IMR-90 (cell line): ENCODE measurements around the gene SPACA5B. TPM values are rescaled to one million over a fixed set of nuclear protein-coding genes. Genes with fewer than 3 reads are reported as not detected.

Experiments used
- ATAC-seq: fragments of 200-7000 bp; cut with Tn5 transposase; 2 replicates; pipeline ENCODE4 v1.9.1; 2020; ENCODE audit warnings: low read depth, mild to moderate bottlenecking, moderate library complexity
- BruUV-seq: library from RNA; stranded (reverse); fragments of 400-500 nt; replicated peaks from 2 replicates; lab custom pipeline; 2021; lab: Mats Ljungman, UMichigan
- CTCF ChIA-PET: fragments of 300-600 bp; formaldehyde crosslinking; extraction: SDS; loops from one replicate; lab custom pipeline; 2021; ENCODE audit warnings: antibody characterized with exemption; lab: Yijun Ruan, JAX
- POLR2A ChIA-PET: fragments of 300-600 bp; sonication (Branson Sonifier 250); formaldehyde crosslinking; loops from one replicate; lab custom pipeline; 2022; ENCODE audit warnings: antibody characterized with exemption; ENCODE audit not compliant: unreplicated experiment; lab: Charles Lee
- DNase-seq: peaks from one replicate; pipeline ENCODE4 v3.0.0; 2013
- H2AFZ ChIP-seq: replicated peaks from 2 replicates; pipeline ENCODE3; 2013; ENCODE audit warnings: low read length, mild to moderate bottlenecking; ENCODE audit not compliant: poor library complexity
- H2AK5ac ChIP-seq: 2 replicates; pipeline ENCODE4 v1.6.1; 2013; ENCODE audit warnings: low read depth, low read length, inconsistent platforms
- H2AK9ac ChIP-seq: replicated peaks from 2 replicates; pipeline ENCODE3; 2013; ENCODE audit warnings: mild to moderate bottlenecking, low read depth, low read length, moderate library complexity; ENCODE audit not compliant: poor library complexity
- H2BK120ac ChIP-seq: 2 replicates; pipeline ENCODE4 v1.6.1; 2013; ENCODE audit warnings: low read depth, low read length, inconsistent platforms
- H2BK15ac ChIP-seq: 3 replicates; pipeline ENCODE4 v1.6.1; 2013; ENCODE audit warnings: low read depth, low read length, inconsistent platforms
- H2BK20ac ChIP-seq: 2 replicates; pipeline ENCODE4 v1.6.1; 2013; ENCODE audit warnings: low read depth, mild to moderate bottlenecking, inconsistent platforms, low read length, moderate library complexity
- H2BK5ac ChIP-seq: 2 replicates; pipeline ENCODE4 v1.6.1; 2013; ENCODE audit warnings: mild to moderate bottlenecking, low read depth, low read length, inconsistent platforms; ENCODE audit not compliant: poor library complexity, severe bottlenecking
- H3K14ac ChIP-seq: replicated peaks from 2 replicates; pipeline ENCODE4 v1.6.1; 2013; ENCODE audit warnings: low read depth, low read length, inconsistent platforms
- H3K18ac ChIP-seq: 2 replicates; pipeline ENCODE4 v1.6.1; 2013; ENCODE audit warnings: low read depth, low read length, control low read depth
- H3K23ac ChIP-seq: 2 replicates; pipeline ENCODE4 v1.6.1; 2013; ENCODE audit warnings: low read depth, low read length, inconsistent platforms
- H3K27ac ChIP-seq: 2 replicates; pipeline ENCODE4 v1.5.1; 2013; ENCODE audit warnings: mild to moderate bottlenecking, control low read depth, low read length; ENCODE audit not compliant: insufficient read depth
- H3K27me3 ChIP-seq: 2 replicates; pipeline ENCODE4 v1.6.1; 2013; ENCODE audit warnings: low read length; ENCODE audit not compliant: control insufficient read depth, insufficient read depth
- H3K36me3 ChIP-seq: 2 replicates; pipeline ENCODE4 v1.6.1; 2013; ENCODE audit warnings: low read length, mixed read lengths; ENCODE audit not compliant: control insufficient read depth, insufficient read depth
- H3K4ac ChIP-seq: 2 replicates; pipeline ENCODE4 v1.6.1; 2013; ENCODE audit warnings: low read depth, low read length, inconsistent platforms
- H3K4me1 ChIP-seq: 2 replicates; pipeline ENCODE4 v1.6.1; 2013; ENCODE audit warnings: low read length, mixed read lengths; ENCODE audit not compliant: control insufficient read depth, insufficient read depth
- H3K4me2 ChIP-seq: 2 replicates; pipeline ENCODE4 v1.6.1; 2013; ENCODE audit warnings: low read depth, mild to moderate bottlenecking, control low read depth, low read length, moderate library complexity
- H3K4me3 ChIP-seq: 2 replicates; pipeline ENCODE4 v1.5.1; 2013; ENCODE audit warnings: low read depth, mild to moderate bottlenecking, control low read depth, low read length, moderate library complexity; ENCODE audit not compliant: insufficient read depth
- H3K56ac ChIP-seq: 2 replicates; pipeline ENCODE4 v1.6.1; 2013; ENCODE audit warnings: low read length, inconsistent platforms; ENCODE audit not compliant: insufficient read depth; ENCODE audit errors: extremely low read depth
- H3K79me1 ChIP-seq, 2 experiments: 2 replicates each; pipeline ENCODE4 v1.6.1; 2013; ENCODE audit warnings: low read length in 2 of 2, inconsistent platforms in 1 of 2, low read depth in 1 of 2
- H3K9ac ChIP-seq: 2 replicates; pipeline ENCODE4 v1.6.1; 2013; ENCODE audit warnings: low read depth, low read length, control low read depth
- H3K9me1 ChIP-seq: 2 replicates; pipeline ENCODE4 v1.6.1; 2013; ENCODE audit warnings: low read length, inconsistent platforms; ENCODE audit not compliant: insufficient read depth
- H3K9me3 ChIP-seq: 2 replicates; pipeline ENCODE4 v1.6.1; 2013; ENCODE audit warnings: low read length; ENCODE audit not compliant: control insufficient read depth, insufficient read depth
- H4K20me1 ChIP-seq: 2 replicates; pipeline ENCODE4 v1.6.1; 2013; ENCODE audit warnings: low read length, inconsistent platforms; ENCODE audit not compliant: insufficient read depth
- H4K5ac ChIP-seq: 2 replicates; pipeline ENCODE4 v1.6.1; 2013; ENCODE audit warnings: mild to moderate bottlenecking, low read depth, low read length, control low read depth
- H4K8ac ChIP-seq, 2 experiments: 2 replicates each; pipeline ENCODE4 v1.6.1; 2013; ENCODE audit warnings: low read depth in 2 of 2, low read length in 2 of 2, control low read depth in 1 of 2, inconsistent platforms in 1 of 2
- H4K91ac ChIP-seq: 2 replicates; pipeline ENCODE4 v1.6.1; 2013; ENCODE audit warnings: low read depth, low read length, inconsistent platforms; ENCODE audit not compliant: insufficient read depth
- CEBPB ChIP-seq: IDR thresholded peaks from 2 replicates; pipeline ENCODE4 v1.6.1; 2012; ENCODE audit warnings: low read depth, low read length, improper control_type of control experiment
- FOS ChIP-seq: fragments of 150-350 bp; IDR thresholded peaks from 2 replicates; pipeline ENCODE4 v1.6.1; 2016; ENCODE audit warnings: low read depth, low read length
- RAD21 ChIP-seq: IDR thresholded peaks from 2 replicates; pipeline ENCODE4 v1.6.1; 2012; ENCODE audit warnings: low read length, improper control_type of control experiment
- SMC3 ChIP-seq: fragments of 150-350 bp; IDR thresholded peaks from 2 replicates; pipeline ENCODE4 v1.6.1; 2016; ENCODE audit warnings: low read depth, mild to moderate bottlenecking, antibody characterized with exemption, low read length, moderate library complexity
- WGBS, 2 experiments: methylation state at CpG; one replicate each; pipeline versions ENCODE4 v1.1.5 to v1.1.7; 2013; ENCODE audit warnings: missing lambda C conversion rate in 2 of 2; ENCODE audit not compliant: insufficient read length in 1 of 2; ENCODE audit errors: extremely low coverage in 2 of 2; 5-methylcytosine and 5-hydroxymethylcytosine counted together
- dilution Hi-C: fragments of 300-500 bp; cut with HindIII; formaldehyde crosslinking; loops from one replicate; pipeline ENCODE4 v1.14.3; 2018; ENCODE audit warnings: low sequenced_read_pairs; ENCODE audit not compliant: unreplicated experiment
- in situ Hi-C: fragments of 300-500 bp; cut with MboI; formaldehyde crosslinking; loops from 3 replicates; pipeline ENCODE4 v1.14.3; 2019; ENCODE audit warnings: low sequenced_read_pairs, inconsistent platforms, mixed read lengths
- intact Hi-C: fragments of 100-400 bp; cut with micrococcal nuclease; formaldehyde crosslinking; loops from 2 replicates; pipeline ENCODE4 v1.10.0; 2022
- polyA plus RNA-seq, 3 experiments: library from polyadenylated mRNA; depleted of rRNA; stranded (reverse); fragments of >200 nt; gene quantifications; 2 replicates each; pipeline ENCODE4 v1.2.3, GENCODE V29; 2012; ENCODE audit warnings: low replicate concordance in 1 of 3
- total RNA-seq: library from RNA; depleted of rRNA; stranded (reverse); fragments of >200 nt; gene quantifications from 2 replicates; pipeline ENCODE4 v1.2.3, GENCODE V29; 2012
- TF ChIP-seq, protein P1 (sequence below): conservative IDR thresholded peaks from 2 replicates; pipeline ENCODE4 v1.5.1; 2012; ENCODE audit warnings: mild to moderate bottlenecking, low read depth, low read length, improper control_type of control experiment

SPACA5B gene
- total and polyA plus RNA-seq, 2 of the 4 experiments (the other 2 are of a cell fraction) = not detected

DNA sequence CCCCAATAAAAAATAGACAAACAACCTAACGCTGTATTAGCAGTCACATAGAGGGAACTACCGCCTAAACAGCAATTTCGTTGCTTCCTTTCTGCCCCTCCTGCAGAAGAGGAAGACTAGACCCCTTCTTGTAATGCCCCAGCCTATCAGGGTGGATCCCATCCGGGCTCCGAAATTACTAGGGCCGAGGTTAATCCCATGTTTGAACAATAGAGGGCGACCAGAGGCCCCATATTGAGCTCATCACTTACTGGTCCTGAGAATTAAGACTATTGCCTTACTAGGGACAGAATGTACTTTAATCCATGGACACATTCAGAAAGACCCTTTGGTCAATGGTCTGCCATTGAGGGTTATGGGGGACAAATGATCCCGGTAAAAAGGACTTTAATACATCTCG lies 47.2 kb upstream of the SPACA5B start:
- H3K9me3 ChIP-seq = no peaks in the 10 kb centered on the region
- WGBS, 2 experiments = no CpG with 5 or more reads among the region's 9 CpGs
- in situ Hi-C loops = loop anchor here (10.0 kb wide), 1 partner anchor 412 kb away; no protein-coding TSS in a partner anchor

More for the DNA sequence above, 47.2 kb upstream of the SPACA5B start:
- ChIA-PET CTCF (interaction anchor here (0.6 kb wide), 2 partner anchors 8 to 706 kb away, joined by 3 to 5 read pairs; no protein-coding TSS in a partner anchor), POLR2A (no interaction called here)
- Histone ChIP-seq H3K36me3 (no peaks in the 10 kb centered on the region), H3K9me1 (no peaks in the 10 kb centered on the region), H2AK9ac (no peak overlapping the region), H3K4me3 (no peak overlapping the region), H3K23ac (no peak overlapping the region), H4K5ac (no peak overlapping the region), H2AK5ac (no peak overlapping the region), H4K91ac (no peak overlapping the region), H3K4ac (no peak overlapping the region), H2BK120ac (no peak overlapping the region), H3K56ac (no peak overlapping the region), H2BK5ac (no peak overlapping the region), H4K8ac (no peak overlapping the region), H3K27me3 (peaks cover 9% of the 10 kb centered on the region), H2BK20ac (no peak overlapping the region), H3K18ac (no peak overlapping the region), H2AFZ (no peak overlapping the region), H3K4me1 (no peaks in the 10 kb centered on the region), H3K14ac (no peak overlapping the region), H2BK15ac (no peak overlapping the region), H3K4me2 (no peak overlapping the region), H3K79me1 (no peaks in the 10 kb centered on the region), H3K9ac (no peak overlapping the region), H3K27ac (no peak overlapping the region), H4K20me1 (no peaks in the 10 kb centered on the region)
- intact Hi-C loops (loop anchor here (2.0 kb wide), 1 partner anchor 412 kb away; no protein-coding TSS in a partner anchor), dilution Hi-C loops (no loop called here)
- ATAC-seq (peak; percentile 94), DNase-seq (peak; percentile 34)
- no TSS peak for BruUV-seq
- peak; percentile 36; the same call in 1 of the 2 replicates for TF ChIP-seq SMC3
- TF ChIP-seq CEBPB = no peak
- TF ChIP-seq FOS = no peak
- TF ChIP-seq RAD21 = peak; percentile 64
- TF ChIP-seq, protein P1, sequence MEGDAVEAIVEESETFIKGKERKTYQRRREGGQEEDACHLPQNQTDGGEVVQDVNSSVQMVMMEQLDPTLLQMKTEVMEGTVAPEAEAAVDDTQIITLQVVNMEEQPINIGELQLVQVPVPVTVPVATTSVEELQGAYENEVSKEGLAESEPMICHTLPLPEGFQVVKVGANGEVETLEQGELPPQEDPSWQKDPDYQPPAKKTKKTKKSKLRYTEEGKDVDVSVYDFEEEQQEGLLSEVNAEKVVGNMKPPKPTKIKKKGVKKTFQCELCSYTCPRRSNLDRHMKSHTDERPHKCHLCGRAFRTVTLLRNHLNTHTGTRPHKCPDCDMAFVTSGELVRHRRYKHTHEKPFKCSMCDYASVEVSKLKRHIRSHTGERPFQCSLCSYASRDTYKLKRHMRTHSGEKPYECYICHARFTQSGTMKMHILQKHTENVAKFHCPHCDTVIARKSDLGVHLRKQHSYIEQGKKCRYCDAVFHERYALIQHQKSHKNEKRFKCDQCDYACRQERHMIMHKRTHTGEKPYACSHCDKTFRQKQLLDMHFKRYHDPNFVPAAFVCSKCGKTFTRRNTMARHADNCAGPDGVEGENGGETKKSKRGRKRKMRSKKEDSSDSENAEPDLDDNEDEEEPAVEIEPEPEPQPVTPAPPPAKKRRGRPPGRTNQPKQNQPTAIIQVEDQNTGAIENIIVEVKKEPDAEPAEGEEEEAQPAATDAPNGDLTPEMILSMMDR = peak; percentile 62
